GM12878 (cell line): ENCODE measurements around the gene GABRB3.

ENCODE experiments used
- CHD4 ChIP-seq: fragments of 200-600 bp; sonication (generic); IDR thresholded peaks from 2 replicates; pipeline ENCODE4 v1.6.1; 2016; ENCODE audit warnings: mild to moderate bottlenecking
- LARP7 ChIP-seq: fragments of 450-650 bp; IDR thresholded peaks from 2 replicates; pipeline ENCODE4 v1.6.1; 2017; ENCODE audit warnings: mild to moderate bottlenecking
- NRF1 ChIP-seq: conservative IDR thresholded peaks from 2 replicates; pipeline ENCODE4 v1.6.1; 2011; ENCODE audit warnings: mild to moderate bottlenecking, low read depth, low read length, improper control_type of control experiment
- POLR2A ChIP-seq: IDR thresholded peaks from 2 replicates; pipeline ENCODE4 v1.6.1; 2011; ENCODE audit warnings: low read depth, mild to moderate bottlenecking, low read length
- RCOR1 ChIP-seq: conservative IDR thresholded peaks from 2 replicates; pipeline ENCODE4 v1.6.1; 2012; ENCODE audit warnings: low read depth, low read length, improper control_type of control experiment
- RUNX3 ChIP-seq: IDR thresholded peaks from 2 replicates; pipeline ENCODE4 v1.6.1; 2012; ENCODE audit warnings: low read length, inconsistent platforms
- TCF3 ChIP-seq: IDR thresholded peaks from 2 replicates; pipeline ENCODE4 v1.6.1; 2012; ENCODE audit warnings: low read depth, mild to moderate bottlenecking, low read length, borderline replicate concordance; ENCODE audit not compliant: insufficient read depth
- TF ChIP-seq, protein P1 (sequence below), 3 experiments: IDR thresholded peaks in 2 of 3; conservative IDR thresholded peaks in 1 of 3; 2 replicates each; pipeline ENCODE4 v1.5.1; 2011; ENCODE audit warnings: low read depth in 3 of 3, low read length in 3 of 3, mild to moderate bottlenecking in 3 of 3, control low read depth in 2 of 3, moderate library complexity in 2 of 3, inconsistent platforms in 1 of 3, mixed read lengths in 1 of 3; ENCODE audit not compliant: control insufficient read depth in 2 of 3, insufficient read depth in 1 of 3; ENCODE audit errors: extremely low read depth in 1 of 3

DNA sequence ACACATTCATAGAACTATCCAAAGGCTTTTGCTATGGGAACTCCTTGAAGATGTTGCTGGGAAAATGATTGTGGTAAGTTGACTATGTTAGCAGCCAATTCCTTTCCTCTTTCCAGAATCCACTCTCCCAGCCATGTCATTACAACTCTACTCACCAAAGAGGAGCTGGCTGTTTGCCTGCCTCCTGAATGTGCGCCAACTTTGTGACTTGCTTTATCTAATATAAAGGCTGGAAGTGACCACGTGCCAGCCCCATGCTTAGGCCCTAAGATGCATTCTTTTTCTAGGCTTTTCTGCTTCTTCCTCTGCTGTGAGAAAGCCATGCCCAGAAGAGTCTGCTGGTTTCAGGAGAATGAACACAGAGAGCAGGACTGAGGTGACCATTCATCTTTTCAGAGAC lies 182.2 kb downstream of the GABRB3 start:
- TF ChIP-seq, protein P1, sequence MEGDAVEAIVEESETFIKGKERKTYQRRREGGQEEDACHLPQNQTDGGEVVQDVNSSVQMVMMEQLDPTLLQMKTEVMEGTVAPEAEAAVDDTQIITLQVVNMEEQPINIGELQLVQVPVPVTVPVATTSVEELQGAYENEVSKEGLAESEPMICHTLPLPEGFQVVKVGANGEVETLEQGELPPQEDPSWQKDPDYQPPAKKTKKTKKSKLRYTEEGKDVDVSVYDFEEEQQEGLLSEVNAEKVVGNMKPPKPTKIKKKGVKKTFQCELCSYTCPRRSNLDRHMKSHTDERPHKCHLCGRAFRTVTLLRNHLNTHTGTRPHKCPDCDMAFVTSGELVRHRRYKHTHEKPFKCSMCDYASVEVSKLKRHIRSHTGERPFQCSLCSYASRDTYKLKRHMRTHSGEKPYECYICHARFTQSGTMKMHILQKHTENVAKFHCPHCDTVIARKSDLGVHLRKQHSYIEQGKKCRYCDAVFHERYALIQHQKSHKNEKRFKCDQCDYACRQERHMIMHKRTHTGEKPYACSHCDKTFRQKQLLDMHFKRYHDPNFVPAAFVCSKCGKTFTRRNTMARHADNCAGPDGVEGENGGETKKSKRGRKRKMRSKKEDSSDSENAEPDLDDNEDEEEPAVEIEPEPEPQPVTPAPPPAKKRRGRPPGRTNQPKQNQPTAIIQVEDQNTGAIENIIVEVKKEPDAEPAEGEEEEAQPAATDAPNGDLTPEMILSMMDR (IDR thresholded peaks at IDR 0.05 in 2 of 3, conservative IDR thresholded peaks at IDR 0.05 in 1 of 3; ENCODE audit: control insufficient read depth in 2 of 3, extremely low read depth in 1 of 3, insufficient read depth in 1 of 3, low read depth in 3 of 3, low read length in 3 of 3): no peak
- TF ChIP-seq NRF1: no peak
- TF ChIP-seq TCF3: no peak
- TF ChIP-seq RUNX3: no peak
- TF ChIP-seq POLR2A: no peak
- TF ChIP-seq CHD4: no peak
- no peak for TF ChIP-seq LARP7
- TF ChIP-seq RCOR1: no peak
